Measurements from ENCODE around the gene CSRP3.
A peak's percentile ranks its signal among the peaks of the same experiment; 100 is the strongest.

The CSRP3 gene

GRCh38 chr11:19201737-19202605 lies at the start of gene CSRP3:
Gene CSRP3 (minus strand): TSS chr11:19201983. CDS start chr11:19192448, 9,535 bp downstream.
- no peak for DNase-seq

- DNase-seq: no peak
Observed at GRCh38 chr11:19251577-19251976, 49.8 kb upstream of the CSRP3 start.

GRCh38 chr11:19246816-19247215 lies 45.0 kb upstream of the CSRP3 start:
- DNase-seq: no peak

GRCh38 chr11:19245351-19245750 lies 43.6 kb upstream of the CSRP3 start:
- DNase-seq: no peak

GRCh38 chr11:19244621-19245020 lies 42.8 kb upstream of the CSRP3 start:
- no peak for DNase-seq

GRCh38 chr11:19244084-19244483 lies 42.3 kb upstream of the CSRP3 start:
- no peak for DNase-seq

GRCh38 chr11:19243613-19244012 lies 41.8 kb upstream of the CSRP3 start:
- no peak for DNase-seq

GRCh38 chr11:19243143-19243542 lies 41.4 kb upstream of the CSRP3 start:
- DNase-seq: peak; percentile 11

- no peak for DNase-seq
Observed at GRCh38 chr11:19242179-19242932, 40.6 kb upstream of the CSRP3 start.

- peak; percentile 69 for DNase-seq
Observed at GRCh38 chr11:19241260-19242178, 39.7 kb upstream of the CSRP3 start.

GRCh38 chr11:19240420-19241259 lies 38.9 kb upstream of the CSRP3 start, which contains the start of gene E2F8:
Gene E2F8 (minus strand): TSS chr11:19240945. CDS start chr11:19240121, 824 bp downstream.
- peak; percentile 98 for DNase-seq

GRCh38 chr11:19239039-19239438 lies 37.3 kb upstream of the CSRP3 start:
- no peak for DNase-seq

- DNase-seq: no peak
Observed at GRCh38 chr11:19237813-19238212, 36.0 kb upstream of the CSRP3 start.

- DNase-seq: no peak
Observed at GRCh38 chr11:19237381-19237780, 35.6 kb upstream of the CSRP3 start.

- DNase-seq: no peak
Observed at GRCh38 chr11:19234231-19234817, 32.5 kb upstream of the CSRP3 start.

- no peak for DNase-seq
Observed at GRCh38 chr11:19232910-19233503, 31.2 kb upstream of the CSRP3 start.

- no peak for DNase-seq
Observed at GRCh38 chr11:19229671-19230070, 27.9 kb upstream of the CSRP3 start.

- DNase-seq: no peak
Observed at GRCh38 chr11:19228968-19229367, 27.2 kb upstream of the CSRP3 start.

GRCh38 chr11:19226378-19227195 lies 24.8 kb upstream of the CSRP3 start:
- no peak for DNase-seq

GRCh38 chr11:19225581-19225980 lies 23.8 kb upstream of the CSRP3 start:
- no peak for DNase-seq
